Uterus (tissue), 4 donors: Measurements from ENCODE around the gene PDS5B. TPM values are rescaled to one million over a fixed set of nuclear protein-coding genes. Genes with fewer than 3 reads are reported as not detected.

Experiments used
- DNase-seq, 2 donors: peaks; one replicate each; pipeline ENCODE4 v3.0.0-alpha.2; 2019 to 2020
- H3K27ac ChIP-seq, 2 donors: fragments of 200-600 bp; sonication (generic); 1 replicate in 1 of 2; 2 replicates in 1 of 2; pipeline ENCODE4 v1.5.1; 2016 to 2018
- H3K27me3 ChIP-seq, 2 donors: fragments of 200-600 bp; sonication (generic); one replicate each; pipeline ENCODE4 v1.5.1; 2018 to 2019; ENCODE audit warnings: control low read depth in 1 of 2
- H3K36me3 ChIP-seq, 2 donors: fragments of 200-600 bp; sonication (generic); one replicate each; pipeline ENCODE4 v1.5.1; 2019; ENCODE audit warnings: control low read depth in 1 of 2
- H3K4me1 ChIP-seq, 2 donors: fragments of 200-600 bp; sonication (generic); one replicate each; pipeline ENCODE4 v1.5.1; 2018 to 2019; ENCODE audit warnings: control low read depth in 1 of 2
- H3K4me3 ChIP-seq, 2 donors: fragments of 200-600 bp; sonication (generic); 1 replicate in 1 of 2; 2 replicates in 1 of 2; pipeline ENCODE4 v1.5.1; 2018 to 2019; ENCODE audit warnings: mild to moderate bottlenecking in 1 of 2
- H3K9me3 ChIP-seq, 2 donors: fragments of 200-600 bp; sonication (generic); one replicate each; pipeline ENCODE4 v1.5.1; 2019; ENCODE audit warnings: control low read depth in 1 of 2
- POLR2A ChIP-seq, 2 donors: fragments of 450-650 bp; IDR thresholded peaks; one replicate each; pipeline ENCODE4 v1.6.1; 2016; ENCODE audit warnings: antibody characterized with exemption in 2 of 2, mild to moderate bottlenecking in 1 of 2, moderate library complexity in 1 of 2
- intact Hi-C: fragments of 100-400 bp; cut with DNase I; formaldehyde crosslinking; loops from one replicate; pipeline ENCODE4 v1.15.1; 2023; ENCODE audit warnings: low total_unique reads
- total RNA-seq, 4 donors: library from RNA; depleted of rRNA in 3 of 4; stranded (reverse); fragments of >200 nt in 3 of 4; gene quantifications; one replicate each; pipeline versions ENCODE4 v1.1.0 to v1.2.4, GENCODE V29; 2014 to 2023
- TF ChIP-seq, protein P1 (sequence below), 4 experiments: fragments of 200-600 bp in 2 of 4; fragments of 450-650 bp in 2 of 4; sonication (generic) in 2 of 4; IDR thresholded peaks; one replicate each; pipeline ENCODE4 v1.5.1; 2016 to 2019; ENCODE audit warnings: antibody characterized with exemption in 4 of 4, mild to moderate bottlenecking in 2 of 4, moderate library complexity in 1 of 4
- donor health status: DM: yes; HTN: yes; CAD: no.

PDS5B gene
- total RNA-seq, 4 donors from 2014 or later = 36.6 to 192 (median 91.0) TPM

DNA sequence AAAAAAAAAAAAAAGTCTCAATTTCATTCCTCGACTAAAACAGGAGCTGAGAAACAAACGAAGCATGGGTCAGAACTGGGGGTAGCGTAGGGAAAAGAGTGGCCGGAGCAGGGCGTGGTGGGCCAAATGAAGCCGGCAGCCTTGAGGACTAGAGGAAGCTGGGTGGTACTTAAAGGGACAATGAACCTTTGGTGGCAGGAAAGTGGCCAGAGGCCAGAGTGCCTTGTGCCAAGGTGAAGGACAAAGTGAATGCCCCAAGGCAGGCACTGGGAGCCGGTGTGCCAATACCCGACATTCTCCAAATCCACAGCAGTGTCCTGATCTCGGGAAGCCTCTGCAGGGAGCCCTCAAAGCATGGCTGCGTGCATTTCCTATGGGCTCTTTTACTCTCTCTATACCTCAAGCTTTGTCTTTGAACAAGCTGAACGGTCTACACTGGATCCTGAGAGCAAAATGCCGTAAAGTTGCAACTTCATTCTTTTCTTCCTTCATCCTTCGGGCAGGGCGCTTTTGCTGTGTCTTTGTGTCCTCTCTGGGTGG, 235.0 kb downstream of the PDS5B start:
- DNase-seq = no peak
- Histone ChIP-seq H3K4me1 (no peaks in the 10 kb centered on the region), H3K27ac (no peak overlapping the region), H3K4me3 (no peak overlapping the region), H3K27me3 (no peaks in the 10 kb centered on the region), H3K9me3 (no peaks in the 10 kb centered on the region), H3K36me3 (no peaks in the 10 kb centered on the region)
- intact Hi-C loops = no loop called here
- no peak for TF ChIP-seq POLR2A (IDR thresholded peaks at IDR 0.05)
- TF ChIP-seq, protein P1, sequence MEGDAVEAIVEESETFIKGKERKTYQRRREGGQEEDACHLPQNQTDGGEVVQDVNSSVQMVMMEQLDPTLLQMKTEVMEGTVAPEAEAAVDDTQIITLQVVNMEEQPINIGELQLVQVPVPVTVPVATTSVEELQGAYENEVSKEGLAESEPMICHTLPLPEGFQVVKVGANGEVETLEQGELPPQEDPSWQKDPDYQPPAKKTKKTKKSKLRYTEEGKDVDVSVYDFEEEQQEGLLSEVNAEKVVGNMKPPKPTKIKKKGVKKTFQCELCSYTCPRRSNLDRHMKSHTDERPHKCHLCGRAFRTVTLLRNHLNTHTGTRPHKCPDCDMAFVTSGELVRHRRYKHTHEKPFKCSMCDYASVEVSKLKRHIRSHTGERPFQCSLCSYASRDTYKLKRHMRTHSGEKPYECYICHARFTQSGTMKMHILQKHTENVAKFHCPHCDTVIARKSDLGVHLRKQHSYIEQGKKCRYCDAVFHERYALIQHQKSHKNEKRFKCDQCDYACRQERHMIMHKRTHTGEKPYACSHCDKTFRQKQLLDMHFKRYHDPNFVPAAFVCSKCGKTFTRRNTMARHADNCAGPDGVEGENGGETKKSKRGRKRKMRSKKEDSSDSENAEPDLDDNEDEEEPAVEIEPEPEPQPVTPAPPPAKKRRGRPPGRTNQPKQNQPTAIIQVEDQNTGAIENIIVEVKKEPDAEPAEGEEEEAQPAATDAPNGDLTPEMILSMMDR (IDR thresholded peaks at IDR 0.05) = no peak

DNA sequence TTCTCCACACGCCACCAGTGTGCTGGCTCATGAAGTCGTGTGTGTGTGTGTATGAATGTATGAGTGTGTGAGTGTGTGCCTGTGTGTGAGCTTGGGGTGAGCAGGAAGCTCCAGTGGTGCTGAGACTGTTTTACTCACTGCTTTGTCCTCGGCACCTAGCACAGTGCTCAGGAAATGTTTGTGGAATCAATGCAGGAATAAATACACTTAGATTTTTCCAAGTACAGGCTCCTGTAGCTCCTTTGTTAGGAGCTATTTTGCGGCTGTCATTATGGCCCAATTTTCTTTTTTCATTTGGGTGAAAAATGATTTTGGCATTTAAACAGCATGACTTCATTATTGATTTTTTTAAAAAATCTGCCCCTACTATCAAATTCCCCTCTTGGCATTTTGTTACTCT, 236.5 kb downstream of the PDS5B start:
- intact Hi-C loops = no loop called here
- no peak for DNase-seq
- H3K27me3 ChIP-seq = no peaks in the 10 kb centered on the region
- no peaks in the 10 kb centered on the region for H3K9me3 ChIP-seq
- H3K4me1 ChIP-seq = no peaks in the 10 kb centered on the region
- H3K27ac ChIP-seq = no peak overlapping the region
- H3K36me3 ChIP-seq = no peaks in the 10 kb centered on the region
- no peak overlapping the region for H3K4me3 ChIP-seq
- no peak for TF ChIP-seq POLR2A (IDR thresholded peaks at IDR 0.05)
- TF ChIP-seq, protein P1 (IDR thresholded peaks at IDR 0.05) = no peak

DNA sequence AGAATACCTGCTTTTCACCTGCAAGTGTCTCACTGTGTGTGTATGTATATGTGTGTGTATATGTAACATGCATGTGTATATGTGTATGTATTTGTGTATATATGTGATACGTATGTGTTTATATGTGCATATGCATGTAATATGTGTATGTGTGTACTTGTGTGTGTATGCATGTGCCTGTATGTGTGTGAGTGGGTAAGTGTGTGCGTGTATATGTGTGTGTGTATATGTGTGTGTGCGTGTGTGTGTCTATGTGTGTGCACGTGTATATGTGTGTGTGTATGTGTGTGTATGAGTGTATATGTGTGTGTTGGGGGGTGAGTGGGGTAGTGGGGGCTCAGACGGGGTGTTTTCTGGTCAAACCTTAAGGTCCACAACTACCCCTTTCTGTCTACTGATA, 237.3 kb downstream of the PDS5B start:
- Histone ChIP-seq H3K4me1 (no peaks in the 10 kb centered on the region), H3K36me3 (no peaks in the 10 kb centered on the region), H3K9me3 (no peaks in the 10 kb centered on the region), H3K27ac (no peak overlapping the region), H3K4me3 (no peak overlapping the region), H3K27me3 (no peaks in the 10 kb centered on the region)
- TF ChIP-seq, protein P1 (IDR thresholded peaks at IDR 0.05) = no peak
- TF ChIP-seq POLR2A (IDR thresholded peaks at IDR 0.05) = no peak
- no peak for DNase-seq
- intact Hi-C loops = no loop called here

DNA sequence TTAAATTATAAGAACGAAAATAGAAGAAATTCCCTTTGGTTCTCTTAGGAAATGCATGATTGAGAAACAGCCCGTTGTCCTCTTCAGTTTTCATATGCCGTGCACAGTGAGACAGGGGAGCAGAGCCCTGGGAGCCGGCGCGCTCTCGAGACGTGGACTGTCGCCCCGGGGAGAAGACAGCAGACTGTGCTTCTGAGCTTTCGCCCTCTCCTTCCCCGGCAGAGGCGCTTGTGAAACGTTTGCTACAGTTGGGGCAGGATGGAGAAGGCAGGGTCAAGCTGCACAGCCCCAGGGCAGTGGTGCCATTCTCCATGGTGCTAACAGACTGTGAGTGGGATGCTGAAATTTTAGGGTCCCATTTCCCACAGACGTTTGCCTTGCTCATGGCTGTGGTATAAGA, 237.8 kb downstream of the PDS5B start:
- Histone ChIP-seq H3K4me3 (no peak overlapping the region), H3K9me3 (no peaks in the 10 kb centered on the region), H3K27me3 (no peaks in the 10 kb centered on the region), H3K27ac (no peak overlapping the region), H3K4me1 (no peaks in the 10 kb centered on the region), H3K36me3 (no peaks in the 10 kb centered on the region)
- no peak for DNase-seq
- no peak for TF ChIP-seq POLR2A (IDR thresholded peaks at IDR 0.05)
- TF ChIP-seq, protein P1 (IDR thresholded peaks at IDR 0.05) = no peak
- intact Hi-C loops = no loop called here

DNA sequence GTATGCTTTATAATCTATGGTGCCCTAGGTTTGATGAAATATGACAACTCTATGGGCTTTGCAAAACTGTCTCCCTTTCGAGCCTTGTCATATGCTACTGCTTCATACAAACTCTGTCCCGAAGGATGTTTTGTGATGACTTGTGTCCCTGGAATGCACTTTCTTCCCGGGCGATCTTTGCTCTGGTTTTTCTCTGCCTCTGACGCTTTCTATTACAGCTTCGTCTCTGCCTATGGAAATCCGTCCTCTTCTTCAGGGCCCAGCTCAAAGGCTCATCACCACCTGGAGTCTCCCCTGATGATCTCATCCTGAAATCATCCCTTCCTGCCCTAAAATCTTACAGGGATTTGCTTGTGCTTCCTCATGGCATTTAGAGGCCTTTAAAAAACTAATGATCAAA, 238.4 kb downstream of the PDS5B start:
- no peak overlapping the region for H3K4me3 ChIP-seq
- intact Hi-C loops = no loop called here
- no peaks in the 10 kb centered on the region for H3K4me1 ChIP-seq
- no peaks in the 10 kb centered on the region for H3K27me3 ChIP-seq
- H3K27ac ChIP-seq = no peak overlapping the region
- no peaks in the 10 kb centered on the region for H3K36me3 ChIP-seq
- TF ChIP-seq, protein P1 (IDR thresholded peaks at IDR 0.05) = no peak
- TF ChIP-seq POLR2A (IDR thresholded peaks at IDR 0.05) = no peak
- no peak for DNase-seq
- H3K9me3 ChIP-seq = no peaks in the 10 kb centered on the region
